RCC 7860 (cell line): ENCODE data around the gene KRTCAP3.
"Not testable (repeated sequence)": the region's sequence is repeated elsewhere in the genome, so short reads cannot be mapped to it uniquely, and the experiment has no call there.

Experiments used
- DNase-seq: peaks from one replicate; pipeline ENCODE4 v3.0.0-alpha.2; 2015; ENCODE audit warnings: low spot score
- FAIRE-seq: peaks from 2 replicates; lab custom pipeline; 2012; peaks lifted over from hg19 to GRCh38; lab: Jason Lieb, UNC

Gene KRTCAP3

GRCh38 chr2:27441958-27442919 lies at the start of gene KRTCAP3:
Gene KRTCAP3, plus strand, starts transcription at chr2:27442381. Its CDS starts 32 bp downstream, at chr2:27442413.
- DNase-seq (no peak), FAIRE-seq (no peak)

GRCh38 chr2:27393225-27393624 lies 49.0 kb upstream of the KRTCAP3 start:
- FAIRE-seq (no peak), DNase-seq (no peak)

GRCh38 chr2:27398962-27399361 lies 43.2 kb upstream of the KRTCAP3 start:
- DNase-seq (no peak), FAIRE-seq (no peak)

GRCh38 chr2:27400348-27401135 lies 41.6 kb upstream of the KRTCAP3 start:
- no peak for DNase-seq
- FAIRE-seq: no peak

- peak; percentile 51 for DNase-seq
- FAIRE-seq: peak; percentile 49
Measured at GRCh38 chr2:27407798-27408491, 34.2 kb upstream of the KRTCAP3 start.

- FAIRE-seq (no peak), DNase-seq (no peak)
Measured at GRCh38 chr2:27408601-27409320, 33.4 kb upstream of the KRTCAP3 start.

GRCh38 chr2:27409321-27410073 lies 32.7 kb upstream of the KRTCAP3 start, which contains the start of gene PPM1G:
Gene PPM1G, minus strand, starts transcription at chr2:27409591. Its CDS starts 169 bp downstream, at chr2:27409422.
- DNase-seq (peak; percentile 82), FAIRE-seq (no peak)

GRCh38 chr2:27412419-27413152 lies 29.6 kb upstream of the KRTCAP3 start:
- FAIRE-seq (no peak), DNase-seq (no peak)

GRCh38 chr2:27416151-27416550 lies 26.0 kb upstream of the KRTCAP3 start:
- no peak for FAIRE-seq
- no peak for DNase-seq

- FAIRE-seq (no peak), DNase-seq (no peak)
Measured at GRCh38 chr2:27420996-27421395, 21.2 kb upstream of the KRTCAP3 start.

- FAIRE-seq (no peak), DNase-seq (no peak)
Measured at GRCh38 chr2:27421660-27422250, 20.4 kb upstream of the KRTCAP3 start.

- no peak for FAIRE-seq
- no peak for DNase-seq
Measured at GRCh38 chr2:27422958-27423357, 19.2 kb upstream of the KRTCAP3 start.

- FAIRE-seq: not testable (repeated sequence)
Measured at GRCh38 chr2:27425039-27425438, 17.1 kb upstream of the KRTCAP3 start.

GRCh38 chr2:27427863-27428212 lies 14.3 kb upstream of the KRTCAP3 start:
- FAIRE-seq (no peak), DNase-seq (no peak)

More at GRCh38 chr2:27425039-27425438, 17.1 kb upstream of the KRTCAP3 start:
- DNase-seq: not testable (repeated sequence)

GRCh38 chr2:27428213-27428977 lies 13.8 kb upstream of the KRTCAP3 start, which contains the start of gene NRBP1:
Gene NRBP1, plus strand, starts transcription at chr2:27428631. Its CDS starts 4,643 bp downstream, at chr2:27433274.
- DNase-seq (peak; percentile 74), FAIRE-seq (no peak)

- FAIRE-seq (no peak), DNase-seq (peak; percentile 77)
Measured at GRCh38 chr2:27428978-27429541, 13.1 kb upstream of the KRTCAP3 start.

GRCh38 chr2:27431395-27431794 lies 10.8 kb upstream of the KRTCAP3 start:
- FAIRE-seq (no peak), DNase-seq (peak; percentile 51)
